Measurements from ENCODE around the gene PLSCR2.

PLSCR2 gene

DNA sequence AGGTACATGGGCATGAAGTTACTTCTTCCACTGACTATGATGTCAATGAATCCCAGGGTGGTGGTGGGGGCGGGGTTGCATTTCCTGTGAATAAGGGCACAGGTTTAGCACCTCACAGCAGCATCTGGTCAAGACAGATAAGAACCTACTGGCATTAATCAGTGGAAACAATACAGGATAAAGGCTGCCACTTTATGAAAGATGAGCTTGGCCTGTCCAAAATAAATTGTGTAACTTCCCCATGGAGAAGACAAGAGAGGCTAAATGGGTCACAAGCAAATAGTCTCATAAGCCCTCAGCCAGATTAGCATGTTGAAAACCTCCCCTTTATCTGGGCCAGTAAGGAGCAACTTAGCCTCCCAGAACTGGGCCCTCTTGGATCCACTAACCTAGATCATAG is 27.4 kb upstream of the PLSCR2 start:
- peaks cover 25% of the 10 kb centered on the region for H3K4me1 ChIP-seq (ENCODE audit: low read length)
- H2AFZ ChIP-seq (ENCODE audit: low read depth, low read length): no peak overlapping the region
- no peak overlapping the region for H3K9ac ChIP-seq (ENCODE audit: low read length)
- no peaks in the 10 kb centered on the region for H4K20me1 ChIP-seq (ENCODE audit: insufficient read depth, low read length)
- no peak overlapping the region for H3K4me3 ChIP-seq (ENCODE audit: low read length)
- 0 out of 2 replicates have a peak, but pooled peaks cover 3% of the 10 kb centered on the region for H3K9me3 ChIP-seq (ENCODE audit: insufficient read depth, low read length)
- H3K36me3 ChIP-seq (replicated peaks; ENCODE audit: low read depth, low read length): no peaks in the 10 kb centered on the region
- no peaks in the 10 kb centered on the region for H3K79me2 ChIP-seq (ENCODE audit: low read length)
- TF ChIP-seq CTCF (IDR thresholded peaks at IDR 0.05; ENCODE audit: low read depth, low read length) (no peak), EZH2phosphoT487 (IDR thresholded peaks at IDR 0.05; ENCODE audit: low read depth) (no peak)
- H3K27ac ChIP-seq (ENCODE audit: low read length): no peak overlapping the region
- H3K4me2 ChIP-seq (ENCODE audit: low read length): no peak overlapping the region
- no peaks in the 10 kb centered on the region for H3K27me3 ChIP-seq (ENCODE audit: low read depth, low read length)

GRCh38 chr3:146496251-146496650 is 26.9 kb upstream of the PLSCR2 start:
- no peak for TF ChIP-seq CTCF (IDR thresholded peaks at IDR 0.05; ENCODE audit: low read depth, low read length)
- no peak for TF ChIP-seq EZH2phosphoT487 (IDR thresholded peaks at IDR 0.05; ENCODE audit: low read depth)
- Histone ChIP-seq H3K9ac (ENCODE audit: low read length) (no peak overlapping the region), H3K79me2 (ENCODE audit: low read length) (no peaks in the 10 kb centered on the region), H3K27me3 (ENCODE audit: low read depth, low read length) (no peaks in the 10 kb centered on the region), H2AFZ (ENCODE audit: low read depth, low read length) (no peak overlapping the region), H3K4me2 (ENCODE audit: low read length) (no peak overlapping the region), H3K9me3 (ENCODE audit: insufficient read depth, low read length) (0 out of 2 replicates have a peak, but pooled peaks cover 3% of the 10 kb centered on the region), H3K27ac (ENCODE audit: low read length) (no peak overlapping the region), H4K20me1 (ENCODE audit: insufficient read depth, low read length) (no peaks in the 10 kb centered on the region), H3K4me3 (ENCODE audit: low read length) (no peak overlapping the region), H3K36me3 (replicated peaks; ENCODE audit: low read depth, low read length) (no peaks in the 10 kb centered on the region), H3K4me1 (ENCODE audit: low read length) (peaks cover 20% of the 10 kb centered on the region)

GRCh38 chr3:146493761-146494160 is 24.4 kb upstream of the PLSCR2 start:
- Histone ChIP-seq H3K4me1 (ENCODE audit: low read length) (peaks cover 7% of the 10 kb centered on the region), H3K9me3 (ENCODE audit: insufficient read depth, low read length) (0 out of 2 replicates have a peak, but pooled peaks cover 3% of the 10 kb centered on the region), H3K27me3 (ENCODE audit: low read depth, low read length) (no peaks in the 10 kb centered on the region), H3K36me3 (replicated peaks; ENCODE audit: low read depth, low read length) (no peaks in the 10 kb centered on the region), H3K27ac (ENCODE audit: low read length) (no peak overlapping the region), H2AFZ (ENCODE audit: low read depth, low read length) (no peak overlapping the region), H3K9ac (ENCODE audit: low read length) (no peak overlapping the region), H3K79me2 (ENCODE audit: low read length) (no peaks in the 10 kb centered on the region), H4K20me1 (ENCODE audit: insufficient read depth, low read length) (no peaks in the 10 kb centered on the region), H3K4me2 (ENCODE audit: low read length) (no peak overlapping the region), H3K4me3 (ENCODE audit: low read length) (no peak overlapping the region)
- TF ChIP-seq CTCF (IDR thresholded peaks at IDR 0.05; ENCODE audit: low read depth, low read length) (no peak), EZH2phosphoT487 (IDR thresholded peaks at IDR 0.05; ENCODE audit: low read depth) (no peak)

DNA sequence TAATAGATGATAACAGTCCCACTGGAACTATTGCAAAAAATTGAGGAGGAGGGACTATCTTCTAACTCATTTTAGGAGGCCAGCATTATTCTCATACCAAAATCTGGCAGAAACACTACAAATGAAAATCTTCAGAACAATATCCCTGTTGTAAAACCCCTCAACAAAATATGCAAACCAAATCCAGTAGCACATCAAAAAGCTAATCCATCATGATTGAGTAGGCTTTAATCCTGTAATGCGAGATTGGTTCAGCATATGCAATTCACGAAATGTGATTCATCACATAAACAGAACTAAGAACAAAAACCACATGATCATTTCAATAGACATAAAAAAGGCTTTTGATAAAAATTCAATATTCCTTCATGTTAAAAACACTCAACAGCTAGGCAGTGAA is 23.9 kb upstream of the PLSCR2 start:
- H3K79me2 ChIP-seq (ENCODE audit: low read length): no peaks in the 10 kb centered on the region
- H3K27me3 ChIP-seq (ENCODE audit: low read depth, low read length): no peaks in the 10 kb centered on the region
- peaks cover 4% of the 10 kb centered on the region for H3K4me1 ChIP-seq (ENCODE audit: low read length)
- H3K9me3 ChIP-seq (ENCODE audit: insufficient read depth, low read length): 0 out of 2 replicates have a peak, but pooled peaks cover 3% of the 10 kb centered on the region
- TF ChIP-seq EZH2phosphoT487 (IDR thresholded peaks at IDR 0.05; ENCODE audit: low read depth) (no peak), CTCF (IDR thresholded peaks at IDR 0.05; ENCODE audit: low read depth, low read length) (no peak)
- H3K4me2 ChIP-seq (ENCODE audit: low read length): no peak overlapping the region
- H3K27ac ChIP-seq (ENCODE audit: low read length): no peak overlapping the region
- H2AFZ ChIP-seq (ENCODE audit: low read depth, low read length): no peak overlapping the region
- H3K36me3 ChIP-seq (replicated peaks; ENCODE audit: low read depth, low read length): no peaks in the 10 kb centered on the region
- no peak overlapping the region for H3K4me3 ChIP-seq (ENCODE audit: low read length)
- no peak overlapping the region for H3K9ac ChIP-seq (ENCODE audit: low read length)
- no peaks in the 10 kb centered on the region for H4K20me1 ChIP-seq (ENCODE audit: insufficient read depth, low read length)
